ENCODE results near the gene BTNL2.
"Not testable (repeated sequence)": the region's sequence is repeated elsewhere in the genome, so short reads cannot be mapped to it uniquely, and the experiment has no call there.

BTNL2 gene

DNA sequence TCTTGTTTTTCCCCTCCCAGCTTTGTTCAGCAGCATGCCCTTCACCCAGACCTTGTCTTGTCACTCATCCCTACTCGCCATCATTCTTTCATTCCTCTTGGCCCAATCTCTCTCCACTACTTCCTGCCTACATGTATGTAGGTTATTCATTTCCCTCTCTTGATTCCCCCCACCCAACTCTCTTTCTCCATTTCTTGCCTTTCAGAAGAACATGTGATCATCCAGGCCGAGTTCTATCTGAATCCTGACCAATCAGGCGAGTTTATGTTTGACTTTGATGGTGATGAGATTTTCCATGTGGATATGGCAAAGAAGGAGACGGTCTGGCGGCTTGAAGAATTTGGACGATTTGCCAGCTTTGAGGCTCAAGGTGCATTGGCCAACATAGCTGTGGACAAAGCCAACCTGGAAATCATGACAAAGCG lies 35.3 kb upstream of the BTNL2 start:
- TF ChIP-seq, protein P1, sequence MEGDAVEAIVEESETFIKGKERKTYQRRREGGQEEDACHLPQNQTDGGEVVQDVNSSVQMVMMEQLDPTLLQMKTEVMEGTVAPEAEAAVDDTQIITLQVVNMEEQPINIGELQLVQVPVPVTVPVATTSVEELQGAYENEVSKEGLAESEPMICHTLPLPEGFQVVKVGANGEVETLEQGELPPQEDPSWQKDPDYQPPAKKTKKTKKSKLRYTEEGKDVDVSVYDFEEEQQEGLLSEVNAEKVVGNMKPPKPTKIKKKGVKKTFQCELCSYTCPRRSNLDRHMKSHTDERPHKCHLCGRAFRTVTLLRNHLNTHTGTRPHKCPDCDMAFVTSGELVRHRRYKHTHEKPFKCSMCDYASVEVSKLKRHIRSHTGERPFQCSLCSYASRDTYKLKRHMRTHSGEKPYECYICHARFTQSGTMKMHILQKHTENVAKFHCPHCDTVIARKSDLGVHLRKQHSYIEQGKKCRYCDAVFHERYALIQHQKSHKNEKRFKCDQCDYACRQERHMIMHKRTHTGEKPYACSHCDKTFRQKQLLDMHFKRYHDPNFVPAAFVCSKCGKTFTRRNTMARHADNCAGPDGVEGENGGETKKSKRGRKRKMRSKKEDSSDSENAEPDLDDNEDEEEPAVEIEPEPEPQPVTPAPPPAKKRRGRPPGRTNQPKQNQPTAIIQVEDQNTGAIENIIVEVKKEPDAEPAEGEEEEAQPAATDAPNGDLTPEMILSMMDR (IDR thresholded peaks at IDR 0.05; ENCODE audit: low read depth, low read length): no peak
- no peak overlapping the region for H3K4me3 ChIP-seq (ENCODE audit: low read depth, low read length)
- in situ Hi-C loops (cut with HindIII; ENCODE audit: low sequenced_read_pairs): no loop called here
- DNase-seq (ENCODE audit: low read depth, low spot score): no peak

DNA sequence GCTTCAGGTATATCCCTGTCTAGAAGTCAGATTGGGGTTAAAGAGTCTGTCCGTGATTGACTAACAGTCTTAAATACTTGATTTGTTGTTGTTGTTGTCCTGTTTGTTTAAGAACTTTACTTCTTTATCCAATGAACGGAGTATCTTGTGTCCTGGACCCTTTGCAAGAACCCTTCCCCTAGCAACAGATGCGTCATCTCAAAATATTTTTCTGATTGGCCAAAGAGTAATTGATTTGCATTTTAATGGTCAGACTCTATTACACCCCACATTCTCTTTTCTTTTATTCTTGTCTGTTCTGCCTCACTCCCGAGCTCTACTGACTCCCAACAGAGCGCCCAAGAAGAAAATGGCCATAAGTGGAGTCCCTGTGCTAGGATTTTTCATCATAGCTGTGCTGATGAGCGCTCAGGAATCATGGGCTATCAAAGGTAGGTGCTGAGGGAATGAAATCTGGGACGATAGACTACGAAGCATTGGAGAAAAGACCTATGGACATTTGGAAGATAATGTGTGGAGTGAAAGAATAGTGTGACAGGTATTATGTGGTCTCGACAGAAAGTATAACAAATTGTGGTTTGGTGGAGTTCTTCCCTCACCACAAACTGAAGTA lies 32.7 kb upstream of the BTNL2 start, which contains the start of gene HLA-DRA:
Gene HLA-DRA (plus strand): TSS at position 286 of the 613 bp plus-strand sequence. CDS start 64 bp downstream, at position 350.
- DNase-seq (ENCODE audit: low read depth, low spot score): peak; percentile 53
- TF ChIP-seq, protein P1 (IDR thresholded peaks at IDR 0.05; ENCODE audit: low read depth, low read length): no peak
- in situ Hi-C loops (cut with HindIII; ENCODE audit: low sequenced_read_pairs): no loop called here
- H3K4me3 ChIP-seq (ENCODE audit: low read depth, low read length): no peak within 1 kb of the TSS

DNA sequence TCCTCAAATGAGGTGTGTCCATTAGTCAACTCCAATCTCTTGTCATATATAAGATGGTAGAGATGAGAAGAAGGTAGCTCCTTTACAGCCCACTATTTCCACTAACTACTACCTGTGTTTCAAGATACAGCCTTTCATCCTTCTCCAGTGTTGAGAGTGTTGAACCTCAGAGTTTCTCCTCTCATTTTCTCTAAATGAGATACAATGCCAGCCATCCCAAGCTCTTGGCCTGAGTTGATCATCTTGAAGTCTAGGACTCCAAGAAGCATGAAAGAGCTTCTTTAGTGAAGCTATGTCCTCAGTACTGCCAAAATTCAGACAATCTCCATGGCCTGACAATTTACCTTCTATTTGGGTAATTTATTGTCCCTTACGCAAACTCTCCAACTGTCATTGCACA lies 32.2 kb upstream of the BTNL2 start:
- TF ChIP-seq, protein P1 (IDR thresholded peaks at IDR 0.05; ENCODE audit: low read depth, low read length): no peak
- in situ Hi-C loops (cut with HindIII; ENCODE audit: low sequenced_read_pairs): no loop called here
- no peak overlapping the region for H3K4me3 ChIP-seq (ENCODE audit: low read depth, low read length)
- no peak for DNase-seq (ENCODE audit: low read depth, low spot score)

DNA sequence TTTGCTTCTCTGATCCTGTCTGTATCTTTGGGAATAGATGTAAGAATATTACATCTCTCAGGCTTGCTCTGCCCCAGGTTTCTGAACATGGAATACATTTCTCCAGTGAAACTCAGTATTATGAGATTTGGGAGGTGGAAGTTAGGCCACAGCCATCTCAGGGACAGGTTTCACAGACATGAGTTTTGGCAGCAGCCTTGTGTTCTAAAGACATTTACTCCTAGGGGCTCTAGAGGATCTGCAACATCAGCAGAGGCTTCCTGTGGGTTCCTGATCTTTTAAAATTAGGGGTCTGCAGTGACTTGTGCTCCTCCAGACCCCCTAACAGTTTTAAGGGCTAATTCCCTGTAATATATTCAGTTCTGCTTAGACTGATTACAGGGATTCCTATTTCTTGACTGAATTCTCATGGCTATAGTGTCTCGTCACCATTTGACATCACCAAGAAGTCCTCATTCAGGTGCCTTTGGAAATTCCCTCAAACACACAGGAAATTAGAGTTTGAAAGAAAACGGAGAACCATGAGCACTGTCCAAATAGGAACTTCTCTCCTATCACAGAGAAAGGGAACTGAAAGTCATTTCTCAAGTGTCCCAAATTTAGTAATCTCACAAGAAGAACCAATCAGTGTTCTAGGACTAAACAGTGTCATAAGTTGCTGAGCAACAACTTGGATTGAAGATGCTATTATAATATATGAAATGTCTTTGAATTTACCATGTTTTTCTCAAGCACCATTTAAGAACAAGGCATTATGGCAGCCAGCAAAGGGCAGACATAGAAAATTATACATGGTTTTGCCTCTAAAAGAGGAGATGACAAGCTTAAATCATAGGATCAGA lies 30.2 kb upstream of the BTNL2 start:
- TF ChIP-seq, protein P1 (IDR thresholded peaks at IDR 0.05; ENCODE audit: low read depth, low read length): no peak
- DNase-seq (ENCODE audit: low read depth, low spot score): no peak
- in situ Hi-C loops (cut with HindIII; ENCODE audit: low sequenced_read_pairs): no loop called here
- no peak overlapping the region for H3K4me3 ChIP-seq (ENCODE audit: low read depth, low read length)

GRCh38 chr6:32436186-32436585 lies 29.2 kb upstream of the BTNL2 start:
- no peak overlapping the region for H3K4me3 ChIP-seq (ENCODE audit: low read depth, low read length)
- in situ Hi-C loops (cut with HindIII; ENCODE audit: low sequenced_read_pairs): no loop called here
- DNase-seq (ENCODE audit: low read depth, low spot score): no peak
- TF ChIP-seq, protein P1 (IDR thresholded peaks at IDR 0.05; ENCODE audit: low read depth, low read length): no peak

DNA sequence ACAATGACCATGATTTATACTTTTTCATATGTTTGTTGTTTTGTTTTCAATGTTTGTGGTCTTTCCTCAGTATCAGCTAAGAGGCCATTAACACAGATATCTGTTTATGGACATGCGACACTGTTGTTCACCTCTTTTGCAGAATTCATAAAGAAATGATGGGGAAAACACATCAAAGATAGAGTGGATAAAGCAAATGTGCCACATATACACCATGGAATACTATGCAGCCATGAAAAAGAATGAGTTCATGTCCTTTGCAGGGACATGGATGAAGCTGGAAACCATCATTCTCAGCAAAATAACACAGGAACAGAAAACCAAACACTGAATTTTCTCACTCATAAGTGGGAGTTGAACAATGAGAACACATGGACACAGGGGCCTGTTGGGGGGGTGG lies 27.0 kb upstream of the BTNL2 start:
- DNase-seq (ENCODE audit: low read depth, low spot score); H3K4me3 ChIP-seq (ENCODE audit: low read depth, low read length); in situ Hi-C loops (cut with HindIII; ENCODE audit: low sequenced_read_pairs): not testable (repeated sequence)

- TF ChIP-seq, protein P1 (IDR thresholded peaks at IDR 0.05; ENCODE audit: low read depth, low read length): peak; percentile 26
- in situ Hi-C loops (cut with HindIII; ENCODE audit: low sequenced_read_pairs): no loop called here
- DNase-seq (ENCODE audit: low read depth, low spot score): peak; percentile 41
- no peak overlapping the region for H3K4me3 ChIP-seq (ENCODE audit: low read depth, low read length)
Measured at GRCh38 chr6:32432050-32432450, 25.1 kb upstream of the BTNL2 start.
